Testis (tissue), 3 donors: ENCODE results near the gene PGR. TPM values are rescaled to one million over a fixed set of nuclear protein-coding genes. Genes with fewer than 3 reads are reported as not detected.

Experiments
- DNase-seq: peaks from one replicate; pipeline ENCODE4 v3.0.0-alpha.2; 2019
- H3K27ac ChIP-seq, 2 donors: fragments of 200-600 bp; sonication (generic); one replicate each; pipeline ENCODE4 v1.5.1; 2019
- H3K27me3 ChIP-seq: fragments of 200-600 bp; sonication (generic); one replicate; pipeline ENCODE4 v1.5.1; 2019
- H3K36me3 ChIP-seq: fragments of 200-600 bp; sonication (generic); one replicate; pipeline ENCODE4 v1.5.1; 2017; ENCODE audit warnings: low read depth; ENCODE audit errors: missing control alignments
- H3K4me1 ChIP-seq: fragments of 200-600 bp; sonication (generic); one replicate; pipeline ENCODE4 v1.5.1; 2019
- H3K4me3 ChIP-seq, 2 donors: fragments of 200-600 bp; sonication (generic); one replicate each; pipeline ENCODE4 v1.5.1; 2017 to 2019
- H3K9me3 ChIP-seq: fragments of 200-600 bp; sonication (generic); one replicate; pipeline ENCODE4 v1.5.1; 2017
- POLR2A ChIP-seq: fragments of 450-650 bp; IDR thresholded peaks from one replicate; pipeline ENCODE4 v1.6.1; 2017; ENCODE audit warnings: antibody characterized with exemption, mild to moderate bottlenecking, moderate library complexity
- WGBS, 2 donors: methylation state at CpG; one replicate each; pipeline ENCODE4 v1.1.5; 2018; 5-methylcytosine and 5-hydroxymethylcytosine counted together
- intact Hi-C: fragments of 100-400 bp; cut with DNase I; formaldehyde crosslinking; loops from one replicate; pipeline ENCODE4 v1.15.1; 2023; ENCODE audit warnings: low total_unique reads
- polyA plus RNA-seq: library from polyadenylated mRNA; stranded (reverse); fragments of 350-450 nt; fragmentation: Illumina TruSeq; extraction: RNeasy Lipid Tissue Mini Kit (QIAGEN cat#74804); gene quantifications from one replicate; pipeline ENCODE4 v1.2.3, GENCODE V29; 2014; ENCODE audit warnings: low read depth, low replicate concordance; ENCODE audit not compliant: insufficient read depth
- total RNA-seq, 2 donors: library from RNA; depleted of rRNA; stranded (reverse); fragments of >200 nt; gene quantifications; one replicate each; pipeline ENCODE4 v1.2.3, GENCODE V29; 2016
- TF ChIP-seq, protein P1 (sequence below), 3 experiments: fragments of 450-650 bp in 2 of 3; fragments of 200-600 bp in 1 of 3; sonication (generic) in 1 of 3; IDR thresholded peaks; one replicate each; pipeline ENCODE4 v1.5.1; 2016 to 2019; ENCODE audit warnings: antibody characterized with exemption in 3 of 3, mild to moderate bottlenecking in 2 of 3, moderate library complexity in 1 of 3

Gene PGR
- total and polyA plus RNA-seq, 3 donors from 2014 or later: 2.4 to 9.6 (median 3.3) TPM

DNA sequence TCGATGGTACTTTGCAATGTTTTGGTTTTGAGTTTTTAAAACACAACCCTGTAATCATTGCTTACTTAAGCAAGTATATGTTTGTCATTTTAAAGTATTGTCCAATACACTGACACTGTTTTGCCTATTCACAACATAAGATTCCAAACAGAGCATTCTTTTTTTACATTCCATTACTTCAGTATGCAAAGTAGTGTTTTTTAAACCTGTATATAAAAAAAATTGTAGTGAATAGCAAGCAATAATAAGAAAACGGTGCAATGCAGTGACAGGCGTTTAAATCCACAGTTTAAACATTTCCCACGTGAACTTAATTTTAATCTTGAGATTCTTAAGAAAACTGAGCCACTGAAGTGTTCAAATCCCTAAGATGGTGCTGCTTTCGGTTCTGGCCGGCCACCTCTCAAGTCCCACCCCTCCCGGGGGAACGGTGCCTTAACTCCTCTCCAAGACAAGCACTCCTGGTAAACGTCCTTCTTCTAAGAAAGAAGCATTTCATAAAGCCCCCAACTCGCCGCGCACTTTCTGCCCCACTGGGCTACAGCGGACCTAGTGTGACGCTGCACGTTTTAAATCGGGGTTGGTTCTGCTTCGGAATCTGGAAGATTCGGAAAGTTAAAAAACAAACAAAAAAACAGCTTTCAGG, 2.9 kb downstream of the PGR start:
- Histone ChIP-seq H3K4me1 (no peaks in the 10 kb centered on the region), H3K4me3 (peak overlapping the region; percentile 67 to 69), H3K36me3 (no peaks in the 10 kb centered on the region), H3K27ac (peak overlapping the region; percentile 71 to 81), H3K27me3 (no peaks in the 10 kb centered on the region), H3K9me3 (no peaks in the 10 kb centered on the region)
- 5 to 9% methylated on average over 18 of the region's 18 CpGs for WGBS, 2 donors
- intact Hi-C loops: no loop called here
- no peak for TF ChIP-seq POLR2A
- TF ChIP-seq, protein P1, sequence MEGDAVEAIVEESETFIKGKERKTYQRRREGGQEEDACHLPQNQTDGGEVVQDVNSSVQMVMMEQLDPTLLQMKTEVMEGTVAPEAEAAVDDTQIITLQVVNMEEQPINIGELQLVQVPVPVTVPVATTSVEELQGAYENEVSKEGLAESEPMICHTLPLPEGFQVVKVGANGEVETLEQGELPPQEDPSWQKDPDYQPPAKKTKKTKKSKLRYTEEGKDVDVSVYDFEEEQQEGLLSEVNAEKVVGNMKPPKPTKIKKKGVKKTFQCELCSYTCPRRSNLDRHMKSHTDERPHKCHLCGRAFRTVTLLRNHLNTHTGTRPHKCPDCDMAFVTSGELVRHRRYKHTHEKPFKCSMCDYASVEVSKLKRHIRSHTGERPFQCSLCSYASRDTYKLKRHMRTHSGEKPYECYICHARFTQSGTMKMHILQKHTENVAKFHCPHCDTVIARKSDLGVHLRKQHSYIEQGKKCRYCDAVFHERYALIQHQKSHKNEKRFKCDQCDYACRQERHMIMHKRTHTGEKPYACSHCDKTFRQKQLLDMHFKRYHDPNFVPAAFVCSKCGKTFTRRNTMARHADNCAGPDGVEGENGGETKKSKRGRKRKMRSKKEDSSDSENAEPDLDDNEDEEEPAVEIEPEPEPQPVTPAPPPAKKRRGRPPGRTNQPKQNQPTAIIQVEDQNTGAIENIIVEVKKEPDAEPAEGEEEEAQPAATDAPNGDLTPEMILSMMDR (IDR thresholded peaks at IDR 0.05): no peak
- peak; percentile 69 for DNase-seq

DNA sequence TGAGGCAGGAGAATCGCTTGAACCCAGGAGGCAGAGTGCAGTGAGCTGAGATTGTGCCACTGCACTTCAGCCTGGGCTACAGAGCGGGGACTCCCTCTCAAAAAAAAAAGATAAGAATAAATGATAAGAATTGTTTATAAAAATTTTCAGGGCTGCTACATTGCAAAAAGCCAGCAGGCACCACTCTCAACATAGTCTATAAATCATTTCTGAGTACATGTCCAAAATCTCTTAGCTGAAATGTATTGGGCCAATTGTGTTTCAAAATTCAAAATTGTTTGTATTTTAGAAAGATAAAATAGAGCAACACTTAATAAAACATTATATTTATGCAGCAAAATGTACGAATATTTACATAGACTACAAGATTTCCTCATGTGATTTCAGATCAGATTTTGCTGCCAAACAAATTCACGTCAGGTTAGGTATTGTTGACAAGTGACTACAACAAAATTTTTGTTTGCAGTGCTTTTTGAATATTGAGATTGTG, 13.9 kb downstream of the PGR start:
- Histone ChIP-seq H3K27ac (no peak overlapping the region), H3K9me3 (no peaks in the 10 kb centered on the region), H3K27me3 (no peaks in the 10 kb centered on the region), H3K4me3 (no peak overlapping the region), H3K36me3 (no peaks in the 10 kb centered on the region), H3K4me1 (no peaks in the 10 kb centered on the region)
- 80 to 86% methylated on average over 4 of the region's 4 CpGs for WGBS, 2 donors
- TF ChIP-seq POLR2A: no peak
- TF ChIP-seq, protein P1 (IDR thresholded peaks at IDR 0.05): no peak
- intact Hi-C loops: no loop called here
- DNase-seq: no peak

DNA sequence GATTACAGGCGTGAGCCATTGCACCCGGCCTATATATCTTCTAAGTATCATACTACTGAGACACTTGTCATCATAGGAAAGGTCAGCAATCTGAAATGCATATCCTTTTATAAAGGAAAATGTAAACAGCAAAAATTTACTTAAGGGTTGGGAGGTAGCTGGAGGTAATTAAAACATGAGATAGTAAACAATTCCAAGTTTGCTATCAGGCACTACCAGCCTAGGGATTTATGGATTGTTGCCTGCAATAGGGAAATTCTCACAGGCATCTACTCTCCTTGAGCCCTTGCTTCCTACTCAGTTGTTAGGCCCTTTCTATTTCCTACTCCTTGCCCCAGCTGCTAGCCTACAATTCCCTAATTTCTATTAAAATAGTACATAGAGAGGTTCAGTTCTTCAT, 16.1 kb downstream of the PGR start:
- intact Hi-C loops: no loop called here
- no peak for TF ChIP-seq POLR2A
- TF ChIP-seq, protein P1 (IDR thresholded peaks at IDR 0.05): no peak
- DNase-seq: no peak
- Histone ChIP-seq H3K27me3 (no peaks in the 10 kb centered on the region), H3K4me3 (no peak overlapping the region), H3K27ac (no peak overlapping the region), H3K9me3 (no peaks in the 10 kb centered on the region), H3K36me3 (no peaks in the 10 kb centered on the region), H3K4me1 (no peaks in the 10 kb centered on the region)
- WGBS, 2 donors: 96 to 100% methylated on average over 2 of the region's 2 CpGs

DNA sequence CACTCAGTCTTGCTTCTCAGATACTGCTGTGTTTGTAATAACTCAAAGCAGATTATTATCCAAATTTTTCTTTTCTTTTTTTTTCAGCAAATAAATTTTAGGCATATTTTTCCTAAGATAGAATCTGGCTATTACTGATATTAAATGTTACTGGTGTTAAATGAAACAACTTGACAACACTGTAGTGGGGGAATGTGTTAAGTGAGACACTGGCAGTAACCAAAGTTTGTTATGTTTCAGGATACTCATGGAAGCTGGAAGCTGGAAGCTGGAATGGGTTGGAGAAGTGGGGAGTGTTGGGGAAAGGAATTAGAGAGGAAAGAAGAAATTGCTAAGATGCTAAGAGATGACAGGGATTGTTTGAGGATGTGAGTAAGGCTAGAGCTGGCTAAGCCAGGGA, 24.9 kb downstream of the PGR start:
- Histone ChIP-seq H3K9me3 (no peaks in the 10 kb centered on the region), H3K27me3 (no peaks in the 10 kb centered on the region), H3K27ac (no peak overlapping the region), H3K36me3 (no peaks in the 10 kb centered on the region), H3K4me3 (no peak overlapping the region), H3K4me1 (no peaks in the 10 kb centered on the region)
- no peak for TF ChIP-seq POLR2A
- TF ChIP-seq, protein P1 (IDR thresholded peaks at IDR 0.05): no peak
- intact Hi-C loops: no loop called here
- DNase-seq: no peak

DNA sequence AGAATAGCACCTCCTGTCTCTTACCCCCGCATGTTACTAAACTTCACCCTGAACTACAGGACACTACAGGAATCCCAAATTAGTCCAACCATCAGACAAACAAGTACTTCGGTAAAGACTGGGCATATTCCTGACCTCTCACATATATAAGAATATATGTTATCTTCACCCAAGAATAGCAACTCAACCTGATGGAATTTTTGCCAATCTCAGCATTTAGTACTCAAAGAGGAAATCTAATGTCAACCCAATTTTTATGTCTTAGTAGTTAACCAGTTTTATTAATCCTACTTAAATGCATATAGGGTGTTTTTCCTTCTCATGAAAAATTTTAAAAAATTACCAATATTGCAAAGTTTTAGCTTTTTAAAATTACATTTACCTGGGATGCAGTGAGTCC, 26.2 kb downstream of the PGR start:
- Histone ChIP-seq H3K4me1 (no peaks in the 10 kb centered on the region), H3K27ac (no peak overlapping the region), H3K4me3 (no peak overlapping the region), H3K27me3 (no peaks in the 10 kb centered on the region), H3K36me3 (no peaks in the 10 kb centered on the region), H3K9me3 (no peaks in the 10 kb centered on the region)
- 88 to 92% methylated on average over 2 of the region's 2 CpGs for WGBS, 2 donors
- intact Hi-C loops: no loop called here
- TF ChIP-seq, protein P1 (IDR thresholded peaks at IDR 0.05): no peak
- no peak for TF ChIP-seq POLR2A
- no peak for DNase-seq
